ENCODE data around the gene HMGN4.

- TF ChIP-seq POLR2A (IDR thresholded peaks at IDR 0.05; ENCODE audit: low read length) (no peak), GATA1 (IDR thresholded peaks at IDR 0.05; ENCODE audit: low read depth, low read length) (no peak)
Observed at GRCh38 chr6:26593278-26594130, 55.3 kb downstream of the HMGN4 start.
